BJ (cell line): ENCODE measurements around the gene PANK2. TPM values are rescaled to one million over a fixed set of nuclear protein-coding genes. Genes with fewer than 3 reads are reported as not detected.

Source experiments
- CTCF ChIA-PET: fragments of 350-600 bp; formaldehyde crosslinking; extraction: SDS; loops from one replicate; lab custom pipeline; 2021; ENCODE audit warnings: antibody characterized with exemption, inconsistent platforms; lab: Yijun Ruan, JAX
- POLR2A ChIA-PET: fragments of 300-600 bp; sonication (Branson Sonifier 250); formaldehyde crosslinking; extraction: SDS; loops from one replicate; lab custom pipeline; 2021; ENCODE audit warnings: antibody characterized with exemption; lab: Charles Lee
- DNase-seq: peaks from one replicate; pipeline ENCODE4 v3.0.0-alpha.2; 2011; ENCODE audit warnings: low read depth
- H3K27me3 ChIP-seq: 2 replicates; pipeline ENCODE4 v1.6.0; 2011; ENCODE audit warnings: low read length; ENCODE audit not compliant: control insufficient read depth, insufficient read depth
- H3K36me3 ChIP-seq: 2 replicates; pipeline ENCODE4 v1.5.1; 2011; ENCODE audit warnings: low read length; ENCODE audit not compliant: control insufficient read depth, insufficient read depth
- H3K4me3 ChIP-seq: 2 replicates; pipeline ENCODE4 v1.5.1; 2011; ENCODE audit warnings: low read depth, mild to moderate bottlenecking, control low read depth, low read length
- CTCF ChIP-seq: IDR thresholded peaks from 2 replicates; pipeline ENCODE4 v1.5.1; 2011; ENCODE audit warnings: low read depth, mild to moderate bottlenecking, control low read depth, inconsistent platforms, low read length, moderate library complexity; ENCODE audit not compliant: insufficient read depth
- polyA plus RNA-seq: library from polyadenylated mRNA; depleted of rRNA; stranded (reverse); fragments of >200 nt; gene quantifications from 2 replicates; pipeline ENCODE4 v1.2.3, GENCODE V29; 2011; rRNA removed
- small RNA-seq: library from RNA; depleted of rRNA; stranded (forward); fragments of <200 nt; gene quantifications from one replicate; pipeline ENCODE3, GENCODE V24; 2012; ENCODE audit warnings: low replicate concordance, low read depth; ENCODE audit not compliant: insufficient read length

The PANK2 gene
- polyA plus RNA-seq, 1 experiment, result 12.5 TPM

GRCh38 chr20:3973705-3974104, 84.5 kb downstream of the PANK2 start:
- POLR2A ChIA-PET, result no interaction called here

GRCh38 chr20:3976511-3976910, 87.3 kb downstream of the PANK2 start:
- no peaks in the 10 kb centered on the region for H3K36me3 ChIP-seq
- CTCF ChIA-PET, result interaction anchor here (1.1 to 1.4 kb wide), 2 partner anchors 30 to 96 kb away, joined by 4 to 5 read pairs; no protein-coding TSS in a partner anchor
- no peak overlapping the region for H3K4me3 ChIP-seq
- DNase-seq, result no peak
- TF ChIP-seq CTCF, result no peak
- POLR2A ChIA-PET, result no interaction called here
- no peaks in the 10 kb centered on the region for H3K27me3 ChIP-seq

More at GRCh38 chr20:3973705-3974104, 84.5 kb downstream of the PANK2 start:
- Histone ChIP-seq H3K4me3 (no peak overlapping the region), H3K27me3 (no peaks in the 10 kb centered on the region), H3K36me3 (no peaks in the 10 kb centered on the region)
- CTCF ChIA-PET, result interaction anchor here (0.6 kb wide), 2 partner anchors 32 to 119 kb away, joined by 3 read pairs; no protein-coding TSS in a partner anchor
- no peak for TF ChIP-seq CTCF
- DNase-seq, result no peak

Small RNAs within 50 kb of the gene (small RNA-seq; reads per million reads assigned to genes)
- gene MIR103A2, result 341 reads per million, percentile 95 among the genes with 10 or more reads in this experiment

Other genes starting within 250 kb of the PANK2 start
- not detected in 2 replicates for gene GFRA4, start 226.0 kb upstream of the PANK2 start, polyA plus RNA-seq
- 53.8 and 82.6 TPM in 2 replicates for gene ADAM33, start 207.4 kb upstream of the PANK2 start, polyA plus RNA-seq
- not detected in 2 replicates for gene SIGLEC1, start 176.8 kb upstream of the PANK2 start, polyA plus RNA-seq
- gene HSPA12B, start 156.7 kb upstream of the PANK2 start, polyA plus RNA-seq, result 0.02 TPM in 1 of 2 replicates, not detected in the other
- 21.3 and 34.3 TPM in 2 replicates for gene ADISSP, start 121.6 kb upstream of the PANK2 start, polyA plus RNA-seq
- gene SPEF1, start 107.9 kb upstream of the PANK2 start, polyA plus RNA-seq, result 0.07 and 0.17 TPM in 2 replicates
- gene CENPB, start 102.6 kb upstream of the PANK2 start, polyA plus RNA-seq, result 31.0 and 47.5 TPM in 2 replicates
- gene CDC25B, start 93.1 kb upstream of the PANK2 start, polyA plus RNA-seq, result 41.8 and 68.1 TPM in 2 replicates
- gene AP5S1, start 68.8 kb upstream of the PANK2 start, polyA plus RNA-seq, result 7.5 and 12.2 TPM in 2 replicates
- gene MAVS, start 42.6 kb upstream of the PANK2 start, polyA plus RNA-seq, result 14.8 and 17.4 TPM in 2 replicates
- 10.7 and 11.2 TPM in 2 replicates for gene RNF24, start 126.2 kb downstream of the PANK2 start, polyA plus RNA-seq